ENCODE results near the gene FAM53A. TPM values are rescaled to one million over a fixed set of nuclear protein-coding genes. Genes with fewer than 3 reads are reported as not detected.
A peak's percentile ranks its signal among the peaks of the same experiment; 100 is the strongest.

Gene FAM53A
- total and polyA plus RNA-seq, 2 of the 13 experiments (the other 11 are each of a cell fraction or from before 2014, with no cell fraction given), result 0.48 to 1.1 TPM

DNA sequence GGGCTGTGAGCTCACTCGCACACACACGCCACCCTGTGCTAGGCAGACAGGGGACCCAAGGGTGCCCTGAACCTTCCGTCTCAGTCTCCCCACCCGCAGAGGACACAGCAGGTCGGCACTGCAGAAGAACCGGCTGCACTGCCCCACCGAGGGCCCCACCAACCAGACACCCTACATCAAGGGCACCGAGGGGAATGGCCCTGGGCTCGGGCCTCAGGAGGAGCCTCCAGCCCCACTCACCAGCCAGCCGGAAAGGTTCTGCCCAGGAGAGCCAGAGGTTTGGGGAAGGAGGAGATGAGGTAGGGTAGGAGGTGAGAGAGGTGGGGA, 45.9 kb downstream of the FAM53A start:
- Histone ChIP-seq H3K79me2 (ENCODE audit: insufficient read depth, low read length) (no peaks in the 10 kb centered on the region), H3K27ac (ENCODE audit: extremely low read length, insufficient read depth, low read length) (no peak overlapping the region), H3K27me3 (ENCODE audit: control insufficient read depth in 1 of 2, insufficient read depth in 2 of 2, low read length in 2 of 2) (peaks cover 0 to 31% of the 10 kb centered on the region in 2 experiments; a peak in 3 of 5 replicates), H3K4me2 (ENCODE audit: low read depth, low read length) (no peak overlapping the region), H2AFZ (ENCODE audit: low read length) (no peak overlapping the region), H3K9me3 (ENCODE audit: low read length) (no peaks in the 10 kb centered on the region), H3K9ac (ENCODE audit: insufficient read depth, low read depth, low read length) (no peak overlapping the region), H4K20me1 (ENCODE audit: insufficient read depth, low read length) (no peaks in the 10 kb centered on the region), H3K36me3 (replicated peaks in 1 of 2; ENCODE audit: control insufficient read depth in 1 of 2, insufficient read depth in 2 of 2, low read length in 2 of 2) (no peaks in the 10 kb centered on the region), H3K4me1 (ENCODE audit: insufficient read depth, low read length) (peaks cover 28% of the 10 kb centered on the region), H3K4me3 (replicated peaks in 1 of 3; ENCODE audit: insufficient read depth in 1 of 3, low read depth in 2 of 3, low read length in 3 of 3) (no peak overlapping the region)
- in situ Hi-C loops (cut with HindIII; ENCODE audit: extremely low pct_ligation_motif_present, low pct_unique_long_range_greater_than_20kb) (no loop called here), intact Hi-C loops (cut with micrococcal nuclease; ENCODE audit: unreplicated experiment) (no loop called here)
- BruUV-seq (replicated peaks), result no TSS peak
- TF ChIP-seq ZFP91 (CRISPR knock-in tag; IDR thresholded peaks at IDR 0.05; ENCODE audit: borderline replicate concordance) (peak; percentile 2; the same call in 1 of the 2 replicates), ZSCAN20 (CRISPR knock-in tag; IDR thresholded peaks at IDR 0.05; ENCODE audit: borderline replicate concordance) (no peak), ZNF556 (CRISPR knock-in tag; IDR thresholded peaks at IDR 0.05; ENCODE audit: borderline replicate concordance) (no peak)
- DNase-seq (ENCODE audit: low spot score) (no peak), ATAC-seq (peak; percentile 8; the same call in 1 of the 3 replicates), FAIRE-seq (no peak)
- 62% methylated on average over 6 of the region's 10 CpGs for WGBS (ENCODE audit: low lambda C conversion rate)
- CTCF ChIA-PET (ENCODE audit: low intra/inter-chr PET ratio, low total read pairs), result no interaction called here
- POLR2A ChIA-PET, result no interaction called here

- Histone ChIP-seq H3K4me1 (ENCODE audit: insufficient read depth, low read length) (peaks cover 30% of the 10 kb centered on the region), H4K20me1 (ENCODE audit: insufficient read depth, low read length) (no peaks in the 10 kb centered on the region), H3K27me3 (ENCODE audit: control insufficient read depth in 1 of 2, insufficient read depth in 2 of 2, low read length in 2 of 2) (peaks cover 0 to 34% of the 10 kb centered on the region in 2 experiments; a peak in 3 of 5 replicates), H3K27ac (ENCODE audit: extremely low read length, insufficient read depth, low read length) (no peak overlapping the region), H3K36me3 (replicated peaks in 1 of 2; ENCODE audit: control insufficient read depth in 1 of 2, insufficient read depth in 2 of 2, low read length in 2 of 2) (no peaks in the 10 kb centered on the region), H3K4me3 (replicated peaks in 1 of 3; ENCODE audit: insufficient read depth in 1 of 3, low read depth in 2 of 3, low read length in 3 of 3) (no peak overlapping the region), H3K79me2 (ENCODE audit: insufficient read depth, low read length) (no peaks in the 10 kb centered on the region), H2AFZ (ENCODE audit: low read length) (no peak overlapping the region), H3K9ac (ENCODE audit: insufficient read depth, low read depth, low read length) (no peak overlapping the region), H3K9me3 (ENCODE audit: low read length) (no peaks in the 10 kb centered on the region), H3K4me2 (ENCODE audit: low read depth, low read length) (no peak overlapping the region)
- 62% methylated on average over 5 of the region's 12 CpGs for WGBS (ENCODE audit: low lambda C conversion rate)
- FAIRE-seq (no peak), ATAC-seq (no peak; the same call in 2 of the 3 replicates), DNase-seq (ENCODE audit: low spot score) (no peak)
- intact Hi-C loops (cut with micrococcal nuclease; ENCODE audit: unreplicated experiment) (no loop called here), in situ Hi-C loops (cut with HindIII; ENCODE audit: extremely low pct_ligation_motif_present, low pct_unique_long_range_greater_than_20kb) (no loop called here)
- ChIA-PET CTCF (ENCODE audit: low intra/inter-chr PET ratio, low total read pairs) (no interaction called here), POLR2A (no interaction called here)
- no TSS peak for BruUV-seq (replicated peaks)
- TF ChIP-seq PHF21A (CRISPR knock-in tag; IDR thresholded peaks at IDR 0.05) (no peak), GTF3A (CRISPR knock-in tag; conservative IDR thresholded peaks at IDR 0.05) (no peak), ZNF34 (CRISPR knock-in tag; IDR thresholded peaks at IDR 0.05; ENCODE audit: borderline replicate concordance) (no peak), FLYWCH1 (CRISPR knock-in tag; IDR thresholded peaks at IDR 0.05) (no peak), ZNF577 (CRISPR knock-in tag; IDR thresholded peaks at IDR 0.05; ENCODE audit: borderline replicate concordance, low read depth) (no peak), ZBTB39 (CRISPR knock-in tag; IDR thresholded peaks at IDR 0.05) (no peak), ZNF724P (CRISPR knock-in tag; IDR thresholded peaks at IDR 0.05; ENCODE audit: borderline replicate concordance) (no peak)
- TF ChIP-seq, protein P1, sequence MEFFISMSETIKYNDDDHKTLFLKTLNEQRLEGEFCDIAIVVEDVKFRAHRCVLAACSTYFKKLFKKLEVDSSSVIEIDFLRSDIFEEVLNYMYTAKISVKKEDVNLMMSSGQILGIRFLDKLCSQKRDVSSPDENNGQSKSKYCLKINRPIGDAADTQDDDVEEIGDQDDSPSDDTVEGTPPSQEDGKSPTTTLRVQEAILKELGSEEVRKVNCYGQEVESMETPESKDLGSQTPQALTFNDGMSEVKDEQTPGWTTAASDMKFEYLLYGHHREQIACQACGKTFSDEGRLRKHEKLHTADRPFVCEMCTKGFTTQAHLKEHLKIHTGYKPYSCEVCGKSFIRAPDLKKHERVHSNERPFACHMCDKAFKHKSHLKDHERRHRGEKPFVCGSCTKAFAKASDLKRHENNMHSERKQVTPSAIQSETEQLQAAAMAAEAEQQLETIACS (CRISPR knock-in tag; IDR thresholded peaks at IDR 0.05), result no peak
These were observed 46.4 kb downstream of the FAM53A start for GRCh38 chr4:1637580-1638271.

All from HepG2 (cell line).